HepG2 (cell line): Measurements from ENCODE around the gene PDCD2. TPM values are rescaled to one million over a fixed set of nuclear protein-coding genes. Genes with fewer than 3 reads are reported as not detected.

Experiments used
- GATA4 ChIP-seq: sonication (generic); IDR thresholded peaks from 2 replicates; pipeline ENCODE4 v1.6.1; 2016; ENCODE audit warnings: antibody characterized with exemption, low read depth, borderline replicate concordance
- KAT8 ChIP-seq: IDR thresholded peaks from 2 replicates; pipeline ENCODE4 v1.6.1; 2016; ENCODE audit warnings: missing genetic modification reagents, missing compliant biosample characterization
- KLF15 ChIP-seq: sonication (generic); formaldehyde crosslinking; IDR thresholded peaks from 2 replicates; pipeline ENCODE4 v1.8.1; 2023; ENCODE audit warnings: borderline replicate concordance, mild to moderate bottlenecking, inconsistent platforms, missing genetic modification reagents, mixed read lengths
- MLX ChIP-seq: IDR thresholded peaks from 2 replicates; pipeline ENCODE4 v1.6.1; 2016
- PAX8 ChIP-seq: sonication (generic); formaldehyde crosslinking; IDR thresholded peaks from 2 replicates; pipeline ENCODE4 v1.8.0; 2022; ENCODE audit warnings: mild to moderate bottlenecking, missing genetic modification reagents, borderline replicate concordance
- POLR2A ChIP-seq, 2 experiments: IDR thresholded peaks; 2 replicates each; pipeline ENCODE4 v1.6.1; 2011; ENCODE audit warnings: low read depth in 2 of 2, low read length in 2 of 2, mild to moderate bottlenecking in 1 of 2, moderate library complexity in 1 of 2; ENCODE audit not compliant: insufficient read depth in 1 of 2
- RAD51 ChIP-seq: fragments of 450-650 bp; IDR thresholded peaks from 2 replicates; pipeline ENCODE4 v1.6.1; 2016; ENCODE audit warnings: borderline replicate concordance
- RFX1 ChIP-seq: fragments of 450-650 bp; IDR thresholded peaks from 2 replicates; pipeline ENCODE4 v1.6.1; 2017
- SALL2 ChIP-seq: sonication (generic); formaldehyde crosslinking; IDR thresholded peaks from 2 replicates; pipeline ENCODE4 v1.8.1; 2023; ENCODE audit warnings: mild to moderate bottlenecking, missing genetic modification reagents, inconsistent platforms
- TP53 ChIP-seq: sonication (generic); formaldehyde crosslinking; conservative IDR thresholded peaks from 2 replicates; pipeline ENCODE4 v1.4.0; 2020; ENCODE audit warnings: missing genetic modification reagents
- ZFAT ChIP-seq: sonication (generic); formaldehyde crosslinking; conservative IDR thresholded peaks from 2 replicates; pipeline ENCODE4 v1.8.1; 2023; ENCODE audit warnings: missing genetic modification reagents, inconsistent platforms
- ZNF12 ChIP-seq: sonication (generic); formaldehyde crosslinking; IDR thresholded peaks from 2 replicates; pipeline ENCODE4 v1.5.0; 2020; ENCODE audit warnings: missing genetic modification reagents
- ZNF24 ChIP-seq: fragments of 450-650 bp; IDR thresholded peaks from 2 replicates; pipeline ENCODE4 v1.6.1; 2017; ENCODE audit warnings: antibody characterized with exemption, mild to moderate bottlenecking
- ZNF547 ChIP-seq: sonication (generic); formaldehyde crosslinking; IDR thresholded peaks from 2 replicates; pipeline ENCODE4 v1.5.1; 2020; ENCODE audit warnings: mild to moderate bottlenecking, missing genetic modification reagents
- ZNF646 ChIP-seq: sonication (generic); formaldehyde crosslinking; IDR thresholded peaks from 2 replicates; pipeline ENCODE4 v1.9.0; 2021; ENCODE audit warnings: mild to moderate bottlenecking, missing genetic modification reagents
- ZNF713 ChIP-seq: sonication (generic); formaldehyde crosslinking; IDR thresholded peaks from 2 replicates; pipeline ENCODE4 v1.4.0; 2020; ENCODE audit warnings: mild to moderate bottlenecking, missing genetic modification reagents
- polyA plus RNA-seq, 8 experiments: library from polyadenylated mRNA; depleted of rRNA in 3 of 8; stranded (reverse) in 7 of 8; unstranded in 1 of 8; fragments of >200 nt; fragmentation: Illumina TruSeq in 4 of 8; extraction: Trizol in 4 of 8; gene quantifications; 2 replicates each; pipeline versions ENCODE4 v1.2.1 to v1.2.3, GENCODE V29; 2011 to 2016; ENCODE audit warnings: low read depth in 4 of 8, missing spikeins in 1 of 8, mixed read lengths in 1 of 8; ENCODE audit not compliant: insufficient read depth in 1 of 8
- total RNA-seq, 5 experiments: library from RNA; depleted of rRNA; stranded (reverse); fragments of >200 nt; fragmentation: Illumina TruSeq; extraction: Trizol; gene quantifications; 2 replicates each; pipeline ENCODE4 v1.2.3, GENCODE V29; 2016; ENCODE audit warnings: low read depth in 1 of 5

PDCD2 gene
- total and polyA plus RNA-seq, 2 of the 13 experiments (the other 11 are each of a cell fraction or from before 2014, with no cell fraction given) = 83.6 to 133 TPM

GRCh38 chr6:170584181-170584953 is at the start of gene PDCD2 (continued):
- TF ChIP-seq KLF15 (0 out of 2 replicates have a peak, but pooled peaks have one; percentile 18), ZNF646 (CRISPR knock-in tag) (no peak; the same call in 1 of the 2 replicates), MLX (0 out of 2 replicates have a peak, but pooled peaks have one; percentile 17), POLR2A (IDR thresholded peaks at IDR 0.05; ENCODE audit: insufficient read depth in 1 of 2, low read depth in 2 of 2, low read length in 2 of 2) (peak; percentile 77 to 96), RFX1 (no peak), ZNF713 (CRISPR knock-in tag) (0 out of 2 replicates have a peak, but pooled peaks have one; percentile 23), ZFAT (CRISPR knock-in tag) (no peak), KAT8 (CRISPR knock-in tag) (peak; percentile 95), ZNF12 (peak; percentile 27), SALL2 (peak; percentile 72; the same call in 1 of the 2 replicates), TP53 (0 out of 2 replicates have a peak, but pooled peaks have one; percentile 18), PAX8 (CRISPR knock-in tag) (peak; percentile 66; the same call in 1 of the 2 replicates), ZNF24 (peak; percentile 61; the same call in 1 of the 2 replicates), RAD51 (no peak), ZNF547 (peak; percentile 76), GATA4 (no peak)
